Brain microvascular endothelial cell (primary cell): ENCODE results near the gene COL2A1.

ENCODE experiments used
- DNase-seq: peaks from one replicate; pipeline ENCODE4 v3.0.0-alpha.2; 2020
- H3K27ac ChIP-seq: fragments of 250-450 bp; sonication (Bioruptor Pico); 2 replicates; pipeline ENCODE4 v1.5.1; 2020; ENCODE audit warnings: mild to moderate bottlenecking, moderate library complexity
- H3K27me3 ChIP-seq: fragments of 250-450 bp; sonication (Bioruptor Pico); replicated peaks from 2 replicates; pipeline ENCODE4 v1.5.1; 2020; ENCODE audit warnings: mild to moderate bottlenecking
- H3K36me3 ChIP-seq: fragments of 250-450 bp; sonication (Bioruptor Pico); replicated peaks from 2 replicates; pipeline ENCODE4 v1.5.1; 2020; ENCODE audit warnings: mild to moderate bottlenecking
- H3K4me3 ChIP-seq: 2 replicates; pipeline ENCODE4 v1.5.1; 2011; ENCODE audit warnings: low read depth, mild to moderate bottlenecking, control low read depth, low read length, moderate library complexity
- CTCF ChIP-seq: IDR thresholded peaks from 2 replicates; pipeline ENCODE4 v1.5.1; 2011; ENCODE audit warnings: low read depth, mild to moderate bottlenecking, moderate library complexity, low read length, control low read depth, inconsistent platforms; ENCODE audit errors: missing control alignments
- in situ Hi-C: cut with HindIII; loops from 2 replicates; pipeline ENCODE4 v1.10.0; 2017; ENCODE audit warnings: low sequenced_read_pairs, low pct_ligation_motif_present

The COL2A1 gene

GRCh38 chr12:48029491-48030172 lies 25.4 kb upstream of the COL2A1 start:
- Histone ChIP-seq H3K4me3 (no peak overlapping the region), H3K27me3 (no peaks in the 10 kb centered on the region), H3K36me3 (no peaks in the 10 kb centered on the region), H3K27ac (no peak overlapping the region)
- no peak for TF ChIP-seq CTCF
- in situ Hi-C loops = no loop called here
- DNase-seq = no peak

DNA sequence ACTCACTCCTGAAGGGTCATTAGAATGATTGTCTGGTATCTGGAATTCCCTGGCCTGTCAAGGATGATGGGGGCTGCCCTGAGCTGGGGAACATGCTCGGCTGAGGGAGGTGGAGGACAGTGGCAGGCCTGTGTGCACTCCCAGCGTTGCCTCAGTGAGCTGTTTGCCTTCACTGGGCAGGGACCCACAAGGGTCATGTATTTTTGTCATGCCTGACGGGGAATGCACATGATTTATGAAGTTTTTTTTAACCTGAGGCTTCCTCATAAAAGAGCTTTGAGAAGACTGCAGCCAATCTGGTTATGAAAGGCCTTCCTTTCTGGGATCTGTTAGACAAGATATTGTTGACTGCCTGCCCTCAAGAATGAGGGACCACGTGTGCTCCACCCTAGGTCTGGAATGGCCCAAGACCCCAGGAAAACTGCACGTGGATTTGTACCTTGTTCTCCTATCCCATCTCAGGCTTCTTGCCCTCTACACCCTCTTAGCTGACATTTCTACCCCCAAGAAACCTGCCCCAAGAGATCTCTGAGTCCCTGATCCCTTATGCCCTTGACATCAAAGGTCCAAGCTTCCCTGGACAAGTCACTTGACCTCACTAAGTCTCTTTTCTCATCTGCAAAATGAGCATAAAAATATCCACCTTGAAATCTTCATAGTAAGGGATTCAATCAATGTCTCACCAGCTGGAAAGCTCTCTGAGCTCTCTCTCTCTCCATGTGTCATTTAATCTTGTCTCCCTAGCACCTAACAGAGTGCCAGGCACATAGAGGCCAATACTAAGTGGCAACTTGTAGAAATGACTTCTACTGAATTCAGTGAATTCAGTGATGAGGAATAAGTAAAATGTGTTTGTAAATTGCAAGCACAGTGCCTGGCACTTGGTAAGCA lies 24.5 kb upstream of the COL2A1 start:
- Histone ChIP-seq H3K27me3 (no peaks in the 10 kb centered on the region), H3K27ac (no peak overlapping the region), H3K4me3 (no peak overlapping the region), H3K36me3 (no peaks in the 10 kb centered on the region)
- in situ Hi-C loops = no loop called here
- no peak for TF ChIP-seq CTCF
- DNase-seq = no peak

DNA sequence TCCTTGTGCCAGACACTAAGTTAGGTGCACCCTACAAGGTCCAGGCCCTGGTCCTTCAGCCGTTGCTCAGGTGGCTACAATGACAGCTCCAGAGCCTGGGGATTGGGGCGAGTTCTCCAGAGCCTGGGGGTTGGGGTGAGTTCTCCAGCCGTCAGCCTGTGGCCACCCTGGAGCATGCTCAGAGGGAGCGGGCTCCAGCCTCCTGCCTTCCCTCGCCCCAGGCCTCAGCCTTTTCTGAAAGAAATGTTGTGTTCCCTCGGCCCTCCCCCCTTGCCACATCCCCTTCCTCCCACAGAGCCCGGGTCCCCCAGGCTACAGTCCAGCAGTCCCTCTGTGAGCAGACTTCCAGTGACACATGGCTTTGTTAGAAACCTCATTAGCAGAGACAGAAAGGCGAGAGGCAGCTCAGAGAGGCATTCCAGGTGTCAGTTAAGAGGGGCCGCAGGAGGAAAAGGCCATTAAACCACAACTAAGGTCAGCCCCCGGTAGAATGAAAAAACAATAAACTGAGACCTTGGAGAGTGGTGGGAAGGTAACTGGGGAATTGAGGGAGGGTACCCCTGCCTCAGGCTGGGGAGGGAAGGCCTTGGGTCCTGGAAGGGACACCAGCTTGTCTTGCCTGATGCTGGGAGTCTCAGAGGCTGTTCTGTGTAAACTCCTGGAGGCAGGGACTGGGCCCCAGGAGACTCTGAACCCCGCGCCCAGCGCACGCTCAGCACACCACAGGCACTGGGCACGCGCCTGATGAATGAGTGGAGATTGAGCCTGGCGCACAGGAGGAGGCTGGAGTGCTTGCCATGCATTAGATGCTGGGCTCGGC lies 23.1 kb upstream of the COL2A1 start:
- no peak for DNase-seq
- in situ Hi-C loops = no loop called here
- H3K36me3 ChIP-seq = no peaks in the 10 kb centered on the region
- TF ChIP-seq CTCF = no peak
- no peak overlapping the region for H3K27ac ChIP-seq
- no peak overlapping the region for H3K4me3 ChIP-seq
- peaks cover under 1% of the 10 kb centered on the region for H3K27me3 ChIP-seq

- Histone ChIP-seq H3K36me3 (no peaks in the 10 kb centered on the region), H3K27ac (no peak overlapping the region), H3K27me3 (peaks cover 2% of the 10 kb centered on the region), H3K4me3 (no peak overlapping the region)
- DNase-seq = no peak
- in situ Hi-C loops = no loop called here
- no peak for TF ChIP-seq CTCF
These were observed 22.0 kb upstream of the COL2A1 start for GRCh38 chr12:48026060-48026827.

DNA sequence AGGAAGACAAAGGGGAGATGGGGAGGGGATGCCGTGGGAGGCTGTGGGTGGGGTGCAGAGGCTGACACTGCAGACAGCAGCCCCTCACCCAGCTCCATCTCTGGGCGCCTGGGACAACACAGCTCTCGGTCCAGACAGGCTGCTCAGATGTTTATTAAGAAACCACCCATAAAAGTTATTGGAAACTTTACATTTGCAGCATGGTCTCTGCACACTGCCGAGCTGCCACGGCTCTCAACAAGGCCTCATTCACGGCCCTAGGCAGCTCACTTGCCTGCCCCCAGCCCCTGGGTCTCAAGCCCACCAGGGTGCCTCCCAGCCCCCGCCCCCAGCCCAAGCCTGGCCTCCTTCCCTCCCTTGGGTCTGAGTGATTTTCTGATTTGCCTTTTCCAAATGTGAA lies 21.0 kb upstream of the COL2A1 start:
- DNase-seq = no peak
- H3K27me3 ChIP-seq = peaks cover 2% of the 10 kb centered on the region
- in situ Hi-C loops = no loop called here
- no peaks in the 10 kb centered on the region for H3K36me3 ChIP-seq
- TF ChIP-seq CTCF = no peak
- H3K4me3 ChIP-seq = no peak overlapping the region
- H3K27ac ChIP-seq = no peak overlapping the region
